Epidermal melanocyte (primary cell): ENCODE results near the gene CPD.
"Not testable (repeated sequence)": the region's sequence is repeated elsewhere in the genome, so short reads cannot be mapped to it uniquely, and the experiment has no call there.

Experiments used
- DNase-seq: peaks from one replicate; pipeline ENCODE4 v3.0.0; 2011; ENCODE audit warnings: low spot score; ENCODE audit not compliant: insufficient read length

Gene CPD

GRCh38 chr17:30378825-30379302, at the start of gene CPD:
Gene CPD, plus strand, starts transcription at chr17:30378927. Its CDS starts 54 bp downstream, at chr17:30378981.
- peak; percentile 90 for DNase-seq

GRCh38 chr17:30332057-30332542, 46.6 kb upstream of the CPD start:
- DNase-seq, result no peak

DNA sequence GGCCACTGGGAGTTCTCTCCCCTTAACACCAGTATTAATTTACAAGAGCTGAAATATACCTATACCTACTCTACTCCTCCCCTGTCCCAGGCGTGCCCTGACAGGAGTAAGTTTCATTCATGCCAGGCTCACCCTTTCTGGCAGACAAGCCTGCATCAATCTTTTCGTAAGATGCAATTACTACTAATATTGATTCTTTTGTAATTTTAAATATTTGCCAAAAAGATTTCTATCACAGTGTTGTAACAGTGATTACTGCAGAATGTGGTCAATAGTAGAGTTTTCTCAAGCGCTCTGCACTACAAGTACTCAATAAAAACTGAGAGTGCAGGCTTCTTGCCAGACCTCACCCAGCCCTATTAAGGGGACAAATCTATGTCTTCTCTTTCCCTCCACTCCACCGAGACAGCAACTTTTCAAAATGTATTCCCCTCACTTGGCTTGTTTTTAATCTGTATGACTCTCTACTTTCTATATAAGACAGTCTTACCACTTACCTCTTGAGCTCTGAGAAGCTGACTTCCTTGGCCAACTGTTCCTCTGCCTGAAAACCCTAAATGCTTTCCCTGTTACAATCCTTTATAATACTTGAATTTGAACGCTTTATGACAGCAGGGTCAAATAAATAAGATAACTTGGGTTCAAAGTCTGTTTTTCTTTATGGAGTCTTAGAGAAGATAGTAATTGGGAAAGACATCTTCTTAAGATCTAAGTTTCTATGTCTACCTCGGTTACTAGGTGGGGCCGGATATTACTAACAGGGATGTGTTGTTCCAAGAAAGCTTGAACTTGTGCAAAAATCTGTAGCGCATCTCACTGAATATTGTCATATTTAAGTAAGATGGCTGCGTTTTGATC, 45.0 kb upstream of the CPD start, which contains the start of gene TMIGD1:
Gene TMIGD1, minus strand, starts transcription at position 555 of the 858 bp plus-strand sequence. CDS start 1,924 bp downstream, outside the sequence.
- no peak for DNase-seq

- DNase-seq, result no peak
These were observed 44.3 kb upstream of the CPD start for GRCh38 chr17:30334421-30334820.

- DNase-seq, result no peak
These were observed 42.2 kb upstream of the CPD start for GRCh38 chr17:30336369-30337171.

DNA sequence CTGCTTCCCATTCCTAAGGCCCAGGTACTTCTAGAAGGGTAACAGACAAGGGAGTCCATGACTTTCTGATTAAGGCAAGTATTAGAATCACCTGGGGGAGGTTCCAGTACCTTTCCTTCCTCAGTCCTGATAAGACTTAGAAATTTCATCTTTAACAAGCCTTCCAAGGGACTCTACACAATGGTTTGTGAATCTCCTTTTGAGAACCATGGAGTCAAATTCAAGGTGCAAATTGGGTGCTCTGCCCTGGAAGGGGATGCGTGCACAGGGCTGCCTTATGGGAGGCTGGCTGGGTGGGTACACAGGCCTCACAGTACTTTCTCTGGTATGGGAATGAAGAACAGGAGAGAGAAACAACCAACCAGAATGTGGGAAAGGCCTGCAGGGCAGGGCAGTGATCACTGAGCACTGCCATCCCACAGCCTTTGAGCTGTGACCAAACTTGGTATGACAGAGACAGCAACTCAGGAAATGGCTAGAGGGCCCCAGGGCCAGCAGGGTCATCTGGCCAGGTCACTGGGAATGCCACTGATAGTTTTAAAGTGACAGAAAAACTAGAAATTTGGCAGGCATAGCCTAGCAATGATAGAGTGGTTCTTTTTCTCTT, 41.2 kb upstream of the CPD start:
- no peak for DNase-seq

- DNase-seq, result no peak
These were observed 39.6 kb upstream of the CPD start for GRCh38 chr17:30339086-30339485.

DNA sequence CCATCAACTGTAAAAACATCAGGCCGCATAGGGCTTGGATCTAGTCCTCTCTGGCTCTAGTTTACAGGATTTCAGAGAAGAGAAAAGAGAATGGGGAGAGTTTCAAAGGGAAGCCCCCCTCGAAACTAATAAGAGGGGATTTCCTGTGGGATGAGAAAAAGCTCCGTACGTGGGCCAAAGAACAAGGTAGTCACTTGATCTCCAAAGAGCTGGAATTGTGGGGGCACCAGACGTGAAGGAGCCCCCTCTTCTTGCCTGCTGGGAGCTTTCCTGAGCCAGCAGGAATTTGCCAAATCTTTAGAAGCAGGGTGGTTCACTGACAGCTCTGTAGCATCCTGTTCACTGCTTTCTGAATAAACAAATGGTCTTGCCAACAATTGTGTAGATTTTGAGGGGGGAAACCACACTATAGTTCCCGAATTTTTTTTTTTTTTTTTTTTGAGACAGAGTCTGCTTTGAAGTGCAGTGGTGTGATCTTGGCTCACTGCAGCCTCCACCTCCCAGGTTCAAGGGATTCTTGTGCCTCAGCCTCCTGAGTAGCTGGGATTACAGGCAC, 37.8 kb upstream of the CPD start:
- DNase-seq, result no peak

DNA sequence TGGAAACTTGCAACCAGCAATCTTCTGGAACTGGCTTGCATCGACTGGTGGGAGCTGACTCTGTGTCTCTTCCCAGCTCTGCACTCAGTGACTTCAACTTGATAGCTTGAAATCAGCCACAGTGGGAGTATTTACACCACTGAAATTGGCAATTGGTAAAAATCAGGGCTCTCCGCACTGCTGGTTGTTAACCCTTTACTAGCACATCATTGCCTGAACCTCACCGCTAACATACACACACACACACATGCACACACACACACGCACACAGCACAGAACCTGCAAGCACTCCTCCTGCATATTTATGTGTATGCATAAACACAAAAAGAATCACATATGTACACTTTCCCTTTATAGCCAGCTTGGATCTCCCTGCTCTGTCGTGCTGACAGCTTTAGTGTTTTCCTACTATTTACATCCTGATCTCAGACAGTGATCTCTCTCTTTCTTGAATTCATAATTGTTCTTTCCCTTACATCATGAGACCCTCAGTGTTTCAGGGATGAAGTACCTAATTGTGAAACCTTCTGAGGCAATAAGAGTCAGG, 37.0 kb upstream of the CPD start:
- DNase-seq, result no peak

- DNase-seq, result not testable (repeated sequence)
These were observed 35.5 kb upstream of the CPD start for GRCh38 chr17:30343244-30343643.

DNA sequence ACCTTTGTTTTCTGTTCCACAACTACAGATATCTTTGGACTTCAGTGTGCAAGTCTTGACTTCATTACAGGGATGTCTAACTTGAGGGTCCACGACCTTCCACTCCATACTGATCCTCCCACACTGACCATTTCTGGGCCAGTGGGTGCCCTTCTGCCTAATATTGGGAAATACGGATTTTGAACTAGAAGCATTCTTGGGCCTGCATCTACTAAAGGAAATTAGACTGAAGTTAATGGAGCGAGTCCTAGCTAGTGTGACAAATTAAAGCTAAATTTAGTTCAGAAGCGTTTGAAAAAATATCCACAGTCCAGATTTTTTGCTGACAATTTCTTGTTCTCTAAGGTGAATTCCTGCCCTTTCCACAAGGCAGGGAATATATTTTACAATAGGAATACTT, 34.9 kb upstream of the CPD start:
- no peak for DNase-seq

- peak; percentile 42 for DNase-seq
These were observed 34.2 kb upstream of the CPD start for GRCh38 chr17:30344283-30345088.

DNA sequence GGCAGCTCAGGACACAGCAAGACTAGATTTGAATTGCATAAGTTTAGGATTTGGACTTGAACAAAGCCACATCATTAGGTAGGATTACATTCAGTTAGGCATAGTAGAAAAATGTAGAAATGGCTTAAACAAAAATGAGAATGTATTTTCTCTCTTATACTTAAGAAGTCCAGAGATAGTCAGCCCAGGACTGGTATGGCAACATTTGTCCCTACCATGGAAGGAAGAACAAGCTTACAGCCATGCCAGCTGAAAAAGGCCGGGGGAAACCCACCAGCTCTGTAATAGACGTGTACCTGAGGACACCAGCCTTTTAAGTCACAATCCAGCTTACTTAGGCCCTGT, 33.7 kb upstream of the CPD start:
- no peak for DNase-seq

GRCh38 chr17:30345527-30346075, 33.1 kb upstream of the CPD start:
- no peak for DNase-seq

DNA sequence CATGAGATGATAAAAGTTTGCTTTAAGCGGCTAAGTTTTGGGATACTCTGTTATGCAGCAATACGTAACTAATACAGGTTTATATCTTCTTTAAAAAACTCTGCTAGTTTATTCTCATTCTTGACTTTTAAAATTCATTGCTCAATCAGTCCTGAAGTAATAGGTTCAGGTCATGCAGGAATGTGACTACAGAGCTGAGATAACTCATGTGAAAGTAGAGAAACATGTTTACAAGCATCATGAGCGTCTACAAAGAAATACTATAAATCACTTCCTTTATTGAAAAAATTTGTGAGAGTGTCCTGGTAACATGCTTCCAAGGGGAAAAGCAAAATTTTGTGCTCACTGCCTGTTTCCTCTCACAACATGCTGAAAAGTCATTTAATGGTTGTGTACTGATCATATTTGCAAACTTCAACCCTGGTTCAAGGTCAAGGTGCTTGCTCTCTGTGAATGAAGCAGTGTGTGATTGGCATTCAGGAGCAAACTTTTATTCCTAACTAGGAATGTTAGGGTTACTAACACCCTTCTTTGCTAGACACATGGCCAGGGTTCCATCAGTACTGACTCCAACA, 32.4 kb upstream of the CPD start:
- DNase-seq, result no peak

DNA sequence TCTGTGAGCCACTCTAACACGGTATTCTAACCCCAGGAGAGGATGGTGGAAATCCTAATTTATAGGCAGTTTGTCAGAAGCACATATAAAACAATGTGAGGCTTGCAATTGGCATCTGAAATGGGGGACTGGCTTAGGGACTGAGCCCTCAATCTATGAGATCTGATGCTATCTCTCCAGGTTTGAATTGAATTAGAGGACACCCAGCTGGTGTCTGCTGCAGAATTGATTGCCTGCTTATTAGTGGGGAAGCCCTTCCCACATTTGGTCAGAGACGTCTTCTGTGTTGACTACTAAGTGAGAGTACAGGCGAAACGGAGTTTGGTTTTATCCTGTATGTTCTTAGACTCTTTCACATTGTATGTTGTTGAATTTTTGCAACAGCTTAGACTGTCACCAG, 31.2 kb upstream of the CPD start:
- DNase-seq, result no peak

DNA sequence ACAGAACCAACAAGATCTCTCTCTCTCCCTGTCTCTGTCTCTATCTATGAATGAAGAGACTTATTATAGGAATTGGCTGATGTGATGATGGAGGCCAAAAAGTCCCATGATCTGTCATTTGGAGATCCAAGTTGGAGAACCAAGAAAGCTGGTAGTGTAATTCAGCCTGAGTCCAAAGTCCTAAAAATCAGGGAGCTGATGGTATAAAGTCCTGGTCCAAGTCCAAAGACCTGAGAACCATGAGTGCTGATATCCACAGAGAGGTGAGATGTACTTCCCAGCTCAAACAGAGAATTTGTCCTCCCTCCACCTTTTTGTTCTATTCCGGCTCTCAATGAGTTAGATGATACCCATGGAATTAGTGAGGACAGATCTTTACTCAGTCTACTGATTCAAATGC, 29.5 kb upstream of the CPD start:
- DNase-seq, result no peak

DNA sequence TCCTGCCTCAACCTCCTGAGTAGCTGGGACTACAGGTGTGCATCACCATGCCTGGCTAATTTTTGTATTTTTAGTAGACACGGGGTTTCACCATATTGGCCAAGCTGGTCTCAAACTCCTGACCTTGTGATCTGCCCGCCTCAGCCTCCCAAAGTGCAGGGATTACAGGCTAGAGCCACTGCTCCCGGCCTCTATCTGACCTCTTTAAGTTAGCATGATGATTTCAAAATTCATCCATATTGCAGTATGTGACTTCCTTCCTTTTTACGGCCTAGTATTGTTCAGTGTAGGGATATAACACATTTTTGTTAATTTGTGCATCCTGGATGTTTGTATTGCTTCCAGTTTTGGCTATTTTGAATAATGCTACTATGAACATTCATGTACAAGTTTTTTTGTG, 27.5 kb upstream of the CPD start:
- not testable (repeated sequence) for DNase-seq

- no peak for DNase-seq
These were observed 27.0 kb upstream of the CPD start for GRCh38 chr17:30351735-30352134.
